T-helper 2 cell treated with Interferon-gamma antibody and Interleukin-4, amounts not matched to agents 100 ng/mL and 5 ng/mL, for 36 hours (primary cell): Measurements from ENCODE around the gene PPP2R2C. TPM values are rescaled to one million over a fixed set of nuclear protein-coding genes. Genes with fewer than 3 reads are reported as not detected.

ENCODE experiments used
- intact Hi-C: fragments of 100-400 bp; cut with micrococcal nuclease; formaldehyde crosslinking; loops from one replicate; pipeline ENCODE4 v1.15.1; 2023
- total RNA-seq: library from RNA; stranded (reverse); gene quantifications from 2 replicates; pipeline ENCODE4 v1.2.3, GENCODE V29; 2022

The PPP2R2C gene
- total RNA-seq, 1 donor from 2014 or later = not detected

DNA sequence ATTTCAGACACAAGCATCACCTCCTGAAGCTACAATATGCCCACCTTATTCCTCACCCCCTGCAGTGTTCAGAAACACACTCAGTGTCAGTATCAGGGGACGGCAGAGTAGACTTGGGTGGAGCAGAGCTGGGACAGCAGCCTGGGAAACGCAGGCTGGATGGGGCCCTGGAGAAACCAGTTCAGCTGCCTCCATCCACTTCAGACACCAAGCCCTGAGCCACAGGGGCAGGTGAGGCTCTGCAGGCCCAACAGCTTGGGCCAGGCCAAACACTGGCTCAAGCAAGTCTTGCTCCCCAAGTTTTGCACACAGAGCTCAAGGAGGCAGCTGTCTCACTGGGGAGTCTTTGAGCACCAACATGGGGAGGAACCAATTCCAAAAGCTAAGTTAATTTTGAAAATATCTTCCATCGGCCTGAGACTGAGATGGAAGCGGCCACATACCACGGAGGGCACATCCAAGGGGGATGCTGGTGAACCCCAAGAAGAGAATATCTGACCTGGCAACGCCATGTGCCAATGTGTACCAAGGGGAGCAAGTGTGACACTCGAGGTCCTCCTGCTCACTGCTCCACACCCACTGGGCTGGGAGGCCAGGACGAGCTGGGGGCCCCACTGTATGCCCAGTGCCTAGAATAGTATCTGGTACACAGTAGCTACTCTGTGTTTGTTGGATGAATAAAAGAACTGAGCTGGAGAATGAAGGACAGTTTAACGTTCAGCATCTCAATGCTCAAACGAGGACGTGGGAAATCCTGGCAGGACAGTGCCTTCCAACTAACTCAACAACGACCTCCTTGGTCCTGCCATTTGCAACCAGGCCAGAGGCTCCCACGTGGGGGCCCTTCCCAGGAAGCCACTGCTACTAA lies 45.6 kb downstream of the PPP2R2C start:
- intact Hi-C loops = no loop called here

DNA sequence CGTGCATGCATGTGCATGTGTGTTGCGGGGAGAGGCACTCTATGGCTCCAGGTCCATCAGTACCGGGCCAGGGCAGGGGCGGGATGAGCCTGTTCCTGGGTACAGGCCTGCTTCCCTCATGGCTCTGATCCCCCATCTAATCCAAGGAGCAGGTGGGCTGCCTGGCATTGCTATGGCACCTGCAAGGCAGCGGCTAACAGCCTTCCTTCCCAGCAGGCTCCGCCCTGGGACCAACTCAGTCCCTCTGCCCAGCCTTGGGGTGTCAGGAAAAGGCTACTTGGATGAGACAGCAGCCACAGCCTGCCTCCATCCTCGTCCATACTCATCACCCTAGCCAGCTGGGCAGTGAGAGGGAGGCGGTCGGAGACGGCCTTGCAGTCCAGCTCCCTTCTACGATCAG lies 46.5 kb downstream of the PPP2R2C start:
- intact Hi-C loops = no loop called here

DNA sequence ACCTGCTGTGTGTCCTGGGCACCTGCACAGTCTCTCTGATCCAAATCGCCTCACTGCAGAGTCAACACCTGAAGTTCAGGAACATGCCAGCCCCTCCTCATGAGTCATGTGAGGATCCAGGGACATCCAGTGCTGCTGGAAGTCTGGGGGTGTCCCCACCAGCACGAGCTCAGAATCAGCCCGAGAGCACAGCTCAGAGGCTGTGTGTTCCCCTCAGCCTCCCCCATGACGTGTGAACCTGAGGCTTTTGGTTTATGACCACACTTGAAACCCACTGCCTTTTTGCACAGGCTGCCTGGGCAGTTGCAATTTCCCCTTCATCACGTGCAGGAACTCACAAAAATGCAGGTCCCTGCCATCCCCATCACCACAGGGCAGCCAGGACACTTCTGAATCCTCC lies 47.1 kb downstream of the PPP2R2C start:
- intact Hi-C loops = no loop called here

DNA sequence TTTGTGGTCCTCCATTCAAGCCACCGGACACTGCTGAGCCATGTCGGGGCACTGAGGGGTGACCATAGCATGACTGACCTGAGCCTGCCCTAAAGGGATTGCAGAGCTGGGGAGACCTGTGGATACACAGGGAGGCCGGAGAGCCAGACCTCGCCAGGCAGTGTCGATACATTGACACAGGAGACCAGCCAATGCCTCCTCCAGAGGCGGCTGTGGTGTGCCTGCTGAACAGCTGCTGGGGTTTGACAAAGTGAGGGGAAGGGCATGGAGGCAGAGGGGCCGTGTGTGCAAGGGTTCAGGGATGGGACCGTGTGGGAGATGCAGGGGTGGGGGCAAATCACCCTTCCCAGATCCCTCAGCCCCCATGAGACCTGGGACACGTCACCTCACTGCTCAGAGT lies 48.0 kb downstream of the PPP2R2C start:
- intact Hi-C loops = no loop called here

DNA sequence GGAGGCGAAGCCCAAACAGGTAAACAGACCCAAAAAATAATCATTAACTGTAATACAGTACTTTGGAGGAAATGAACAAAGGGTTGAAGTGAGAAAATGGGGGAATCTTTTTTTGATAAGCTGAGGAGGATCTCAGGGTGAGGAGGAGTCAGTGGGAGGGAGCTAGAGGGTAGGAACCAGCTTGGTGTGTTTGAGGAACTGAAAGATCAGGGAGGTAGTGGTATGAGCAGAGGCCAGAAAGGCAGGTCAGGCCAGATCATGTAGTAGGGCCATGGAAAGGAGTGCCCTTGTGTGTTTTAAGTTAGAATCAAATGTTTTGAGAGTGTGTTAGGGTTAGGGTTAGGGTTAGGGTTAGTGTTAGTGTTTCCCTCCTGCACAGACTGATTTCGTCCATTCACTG lies 48.8 kb downstream of the PPP2R2C start:
- intact Hi-C loops = no loop called here

DNA sequence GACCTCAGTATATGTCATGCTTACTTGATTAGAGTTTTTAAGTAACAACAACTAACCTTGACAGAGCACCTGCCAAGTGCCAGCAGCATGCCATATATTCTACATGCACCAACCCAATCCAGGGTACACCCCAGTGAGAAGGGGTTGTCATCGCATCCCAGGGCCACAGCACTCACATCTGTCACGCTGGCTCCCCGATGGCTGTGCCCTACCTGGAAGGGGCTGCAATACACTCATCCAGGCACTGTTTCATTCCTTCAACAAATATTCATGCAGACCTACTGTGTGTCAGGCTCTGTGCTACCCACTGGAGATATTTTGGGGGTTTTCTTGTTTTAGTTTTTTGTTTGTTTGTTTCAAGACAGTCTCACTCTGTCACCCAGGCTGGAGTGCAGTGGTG lies 49.5 kb downstream of the PPP2R2C start:
- intact Hi-C loops = no loop called here

DNA sequence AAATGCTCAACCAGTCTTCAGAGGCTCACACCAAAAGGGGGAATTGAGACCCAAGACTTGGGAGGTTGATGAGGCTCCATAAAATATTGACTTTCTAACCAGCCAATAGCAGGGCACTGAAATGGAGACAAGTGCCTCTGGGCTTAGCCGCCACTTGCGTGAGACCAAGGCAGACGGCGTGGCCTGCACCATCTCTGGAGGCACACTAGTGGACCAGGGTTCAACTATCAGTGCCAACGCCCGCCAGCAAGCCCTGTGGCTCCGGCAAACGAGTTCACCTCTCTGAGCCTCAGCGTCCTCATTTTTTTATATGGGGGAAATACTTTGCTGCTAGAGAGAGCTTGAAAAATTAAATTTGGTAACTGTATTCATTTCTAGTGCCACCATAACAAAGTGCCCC lies 50.3 kb downstream of the PPP2R2C start:
- intact Hi-C loops = no loop called here

DNA sequence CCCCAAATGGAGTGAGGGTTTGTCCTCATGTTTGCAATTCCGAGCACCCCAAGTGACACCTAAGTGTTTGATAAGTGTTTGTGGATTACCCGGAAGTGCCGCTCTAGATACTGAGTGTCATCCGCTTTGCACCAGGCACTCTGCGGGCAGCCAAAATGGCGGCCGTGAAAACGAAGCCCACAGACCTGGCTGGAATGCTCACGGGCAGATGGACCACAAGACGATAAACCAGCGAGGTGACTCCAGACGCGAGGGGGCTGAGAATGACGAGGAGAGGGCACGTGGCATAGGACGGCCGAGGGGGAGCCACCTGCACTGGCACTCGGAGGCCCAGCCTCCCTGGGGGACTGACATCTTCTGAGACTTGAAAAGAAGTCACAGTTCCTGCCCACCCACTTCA lies 51.0 kb downstream of the PPP2R2C start:
- intact Hi-C loops = no loop called here

DNA sequence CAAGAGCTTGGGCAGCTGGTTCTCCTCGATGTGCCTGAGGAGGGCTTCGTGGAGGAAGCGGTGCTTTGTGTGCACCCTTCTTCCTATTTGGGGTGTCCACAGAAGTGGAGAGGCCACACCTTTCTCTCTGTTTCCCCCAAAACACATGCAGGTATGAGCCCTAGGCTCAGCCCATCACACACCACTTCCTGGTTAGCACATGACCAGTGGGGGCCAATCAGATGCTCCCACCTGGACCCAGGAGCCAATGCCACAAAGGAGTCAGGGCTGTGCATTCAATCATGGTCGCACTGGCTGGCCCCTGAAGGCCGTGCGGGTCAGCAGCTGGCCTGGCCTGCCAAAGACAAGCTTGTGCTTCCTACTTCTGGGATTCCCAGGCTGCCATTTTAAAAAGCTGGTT lies 51.4 kb downstream of the PPP2R2C start:
- intact Hi-C loops = no loop called here

DNA sequence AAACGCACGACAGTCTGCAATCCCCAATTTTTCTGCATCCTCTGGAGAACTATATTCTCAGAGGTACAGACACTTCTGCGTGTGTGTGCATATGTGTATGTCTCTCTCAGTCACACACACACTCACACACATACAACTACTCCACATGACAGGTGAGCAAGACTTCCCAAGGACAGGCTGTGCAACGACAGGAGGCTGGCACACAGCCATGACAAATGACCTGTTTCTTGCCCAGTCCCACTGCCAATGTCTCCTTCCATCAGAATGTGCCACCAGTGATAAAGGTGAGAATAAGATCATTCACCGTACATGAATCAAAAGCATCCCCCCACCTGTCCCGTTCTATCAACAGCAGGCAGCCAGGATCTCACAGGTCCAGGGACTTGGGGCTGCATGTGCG lies 52.4 kb downstream of the PPP2R2C start:
- intact Hi-C loops = no loop called here

DNA sequence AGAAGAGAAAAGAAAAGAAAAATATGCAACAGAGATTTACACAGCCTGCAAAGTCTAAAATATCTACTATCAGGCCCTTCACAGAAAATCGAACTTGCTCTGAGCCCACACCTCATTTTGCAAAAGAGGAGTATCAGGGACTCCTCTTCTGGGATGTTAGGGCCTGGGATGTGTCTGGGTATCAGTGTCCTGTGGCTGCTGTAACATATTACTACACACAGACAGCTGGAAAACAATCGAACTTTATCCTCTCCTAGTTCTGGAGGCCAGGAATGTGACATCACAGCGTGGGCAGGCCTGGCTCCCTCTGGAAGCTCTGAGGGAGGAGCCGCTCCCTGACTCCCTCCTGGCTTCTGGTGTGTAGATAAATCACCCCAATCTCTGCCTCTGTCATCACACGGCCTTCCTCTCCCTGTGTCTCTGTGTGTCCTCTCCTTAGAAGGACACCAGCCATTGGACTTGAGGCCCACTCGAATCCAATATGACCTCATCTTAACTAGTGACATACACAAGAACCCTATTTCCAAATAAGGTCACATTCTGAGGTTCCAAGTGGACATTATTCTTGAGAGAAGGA lies 52.9 kb downstream of the PPP2R2C start:
- intact Hi-C loops = no loop called here

DNA sequence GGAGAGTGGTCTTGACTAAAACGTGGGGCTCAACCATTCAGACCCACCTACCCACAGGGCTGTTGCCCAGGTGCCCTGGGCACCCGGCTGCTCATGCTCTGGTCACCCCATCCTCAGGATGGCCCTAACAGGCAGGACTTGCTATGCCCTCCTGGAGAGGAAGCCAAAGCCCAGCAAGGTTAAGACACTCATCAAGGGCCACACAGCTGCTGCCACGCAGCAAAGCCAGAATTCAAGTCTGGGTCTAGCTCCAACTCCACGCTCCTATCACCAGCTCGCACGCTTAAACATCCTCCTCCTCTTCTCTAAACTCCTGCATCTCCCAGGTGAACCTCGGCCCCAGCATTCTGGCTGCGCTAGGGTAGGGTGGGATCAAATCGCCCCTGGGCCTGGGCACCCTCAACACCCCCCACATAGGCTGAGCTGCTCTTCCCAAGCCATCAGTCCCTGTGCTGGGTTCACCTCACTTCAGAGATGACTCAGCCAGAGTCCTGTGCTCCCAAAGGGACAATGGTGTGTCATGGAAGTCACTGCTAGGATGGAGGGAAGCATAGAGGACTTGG lies 54.1 kb downstream of the PPP2R2C start:
- intact Hi-C loops = no loop called here

DNA sequence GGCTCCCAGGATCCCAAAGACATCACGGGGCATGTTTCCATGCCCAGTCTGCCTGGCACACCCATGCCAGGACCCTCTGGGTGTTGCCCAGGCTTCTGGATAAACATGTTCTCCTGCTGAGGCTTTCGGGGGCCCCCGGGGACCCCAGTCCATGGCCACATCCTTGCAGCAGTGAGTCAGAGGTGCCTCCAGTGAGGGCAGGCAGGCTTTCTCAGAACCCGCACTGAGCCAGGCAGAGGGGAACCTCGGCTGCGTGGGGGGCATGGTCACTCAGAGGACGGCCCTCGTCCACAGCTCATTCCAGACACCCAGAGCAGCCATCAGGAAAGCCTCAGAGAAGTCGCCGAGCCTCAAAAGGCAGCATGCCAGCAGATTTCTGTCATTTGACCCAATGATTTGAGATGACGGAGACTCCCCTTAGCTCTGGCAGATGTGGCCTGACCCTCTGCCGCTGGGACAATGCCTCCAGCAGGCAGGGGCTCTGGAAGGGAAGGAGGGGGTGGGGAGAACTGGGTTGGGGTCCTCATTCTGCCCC lies 54.8 kb downstream of the PPP2R2C start:
- intact Hi-C loops = no loop called here

DNA sequence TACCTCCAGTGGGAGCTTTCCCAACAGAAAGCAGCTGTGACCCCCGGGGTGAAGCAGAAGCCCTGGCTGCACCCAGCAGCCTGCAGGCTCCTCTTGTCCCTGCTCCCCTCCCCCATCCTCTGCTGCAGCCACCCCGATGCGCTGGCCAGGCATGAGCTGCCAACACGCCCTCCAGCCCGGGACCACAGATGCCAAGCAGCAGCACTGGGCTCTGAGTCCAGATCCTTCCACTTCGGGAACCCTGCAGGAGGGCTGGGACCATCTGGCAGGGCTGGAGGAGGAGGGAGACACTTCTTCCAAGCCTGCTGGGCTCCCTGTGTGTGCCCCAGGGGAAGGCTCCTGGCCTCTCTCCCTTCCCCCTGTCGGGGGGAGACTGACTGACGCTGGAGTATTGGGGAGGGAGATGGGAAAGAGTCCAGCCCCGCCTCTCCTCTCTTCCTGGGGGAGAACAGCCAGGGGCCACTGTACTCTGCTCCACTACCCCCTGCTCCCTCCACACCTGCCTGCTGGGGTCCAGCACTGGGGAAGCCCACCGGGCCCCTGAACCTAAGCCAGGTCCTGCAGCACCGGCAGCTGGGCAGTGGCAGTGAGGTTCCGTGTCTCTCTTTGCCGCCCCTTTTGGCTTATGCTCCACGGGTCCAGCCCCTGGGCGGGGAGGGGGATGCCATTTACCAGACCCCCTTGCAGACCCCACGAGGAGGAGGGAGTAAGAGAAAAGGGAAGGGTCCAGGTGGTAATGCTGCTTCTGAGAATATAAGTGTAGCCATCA lies 55.7 kb downstream of the PPP2R2C start:
- intact Hi-C loops = no loop called here

DNA sequence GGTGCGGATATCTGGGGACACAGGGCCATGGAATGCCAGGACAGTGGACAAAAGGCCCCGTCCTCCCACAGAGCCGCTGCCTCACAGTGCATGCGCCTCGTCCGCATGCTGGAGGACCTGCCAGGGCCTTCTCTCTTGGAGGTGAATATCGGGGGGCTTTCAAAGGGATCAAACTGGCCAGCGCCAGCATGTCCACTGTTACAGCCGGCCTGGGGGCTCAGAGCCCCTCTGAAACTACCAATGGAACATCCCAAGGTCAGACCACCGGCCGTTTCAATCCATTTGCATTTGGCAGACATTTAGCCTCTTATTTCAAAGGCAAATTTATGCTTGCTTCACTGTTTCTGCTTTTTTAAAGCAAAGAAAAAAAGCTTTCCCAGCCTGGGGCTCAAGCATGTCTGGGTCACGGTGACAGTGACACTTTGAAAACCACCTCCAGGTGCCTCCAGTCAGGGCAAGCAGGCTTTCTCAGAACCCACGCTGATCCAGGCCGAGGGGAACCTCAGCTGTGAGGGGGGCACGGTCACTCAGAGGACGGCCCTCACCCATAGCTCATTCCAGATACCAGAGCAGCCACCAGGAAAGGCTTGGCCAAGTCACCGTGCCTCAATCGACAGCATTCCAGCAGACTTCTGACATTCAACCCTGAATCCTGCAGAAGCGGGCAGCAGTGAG lies 57.2 kb downstream of the PPP2R2C start:
- intact Hi-C loops = no loop called here

DNA sequence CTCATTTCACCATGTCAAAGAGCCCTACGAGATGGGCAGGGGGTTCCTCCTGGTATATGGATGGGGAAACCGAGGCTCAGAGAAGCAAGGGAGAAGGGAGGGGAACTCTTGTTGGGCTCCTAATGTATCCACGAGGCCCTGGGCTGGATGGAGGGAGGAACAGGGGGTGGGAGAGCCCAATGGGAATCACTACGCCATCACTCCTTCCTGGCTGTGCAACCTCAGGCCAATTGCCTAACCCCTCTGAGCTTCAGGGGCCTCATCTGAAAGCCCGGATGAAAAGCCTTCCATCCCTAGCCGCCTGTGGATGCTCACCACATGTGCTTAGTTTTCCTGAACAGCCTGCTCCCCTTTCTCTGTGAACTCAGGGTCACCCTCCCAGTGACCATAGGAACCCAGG lies 57.8 kb downstream of the PPP2R2C start:
- intact Hi-C loops = no loop called here

DNA sequence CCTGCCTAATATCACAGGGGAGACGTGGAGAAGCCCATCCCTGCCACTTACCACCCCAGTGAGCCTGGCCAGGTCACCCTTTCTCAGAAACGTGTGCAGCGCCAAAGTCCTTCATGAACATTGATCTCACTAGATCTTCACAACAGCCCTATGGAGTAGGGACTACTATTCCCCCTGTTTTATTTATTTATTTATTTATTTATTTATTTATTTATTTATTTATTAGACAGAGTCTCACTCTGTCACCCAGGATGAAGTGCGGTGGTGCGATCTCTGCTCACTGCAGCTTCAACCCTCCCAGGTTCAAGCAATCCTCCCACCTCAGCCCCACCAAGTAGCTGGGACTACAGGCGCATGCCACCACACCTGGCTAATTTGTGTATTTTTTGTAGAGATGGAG lies 61.8 kb downstream of the PPP2R2C start:
- intact Hi-C loops = no loop called here

DNA sequence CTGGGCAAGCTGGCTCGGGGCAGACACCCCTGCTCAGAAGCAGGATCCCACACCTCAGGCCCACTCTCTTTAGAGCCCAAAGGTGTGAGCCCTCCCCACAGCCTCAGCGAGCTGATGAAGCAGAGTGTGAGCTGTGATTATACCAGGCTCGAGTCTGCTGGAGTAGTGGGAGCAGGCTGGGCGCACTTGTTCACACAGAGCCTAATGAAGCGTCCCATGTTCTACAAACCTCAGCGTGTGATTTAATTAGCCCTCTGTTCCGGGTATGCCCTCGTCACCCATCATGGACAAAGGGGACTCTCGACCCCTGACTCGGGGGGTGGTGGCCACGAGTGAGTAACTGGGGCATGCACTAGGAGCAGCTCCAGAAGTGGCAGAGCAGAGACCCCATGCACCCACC lies 62.3 kb downstream of the PPP2R2C start:
- intact Hi-C loops = no loop called here

DNA sequence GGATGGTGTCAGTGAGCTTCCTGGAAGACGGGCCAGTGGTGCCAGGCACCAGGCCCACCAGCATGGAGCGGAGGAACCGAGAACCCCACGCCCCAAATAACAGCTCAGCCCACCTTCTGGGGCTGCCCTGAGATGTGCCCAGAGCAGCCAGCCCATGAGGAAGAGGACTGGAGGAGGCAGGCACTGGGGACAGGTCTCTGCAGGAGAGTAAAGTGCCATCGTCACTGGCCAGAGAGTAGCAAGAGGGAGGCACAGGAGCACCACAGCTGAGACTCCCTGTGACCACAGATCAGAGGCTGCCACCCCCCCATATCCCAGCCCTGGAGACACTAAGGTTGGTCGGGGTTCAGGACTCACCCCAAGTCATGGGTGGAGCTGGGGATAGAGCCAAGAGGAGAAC lies 63.0 kb downstream of the PPP2R2C start:
- intact Hi-C loops = no loop called here

DNA sequence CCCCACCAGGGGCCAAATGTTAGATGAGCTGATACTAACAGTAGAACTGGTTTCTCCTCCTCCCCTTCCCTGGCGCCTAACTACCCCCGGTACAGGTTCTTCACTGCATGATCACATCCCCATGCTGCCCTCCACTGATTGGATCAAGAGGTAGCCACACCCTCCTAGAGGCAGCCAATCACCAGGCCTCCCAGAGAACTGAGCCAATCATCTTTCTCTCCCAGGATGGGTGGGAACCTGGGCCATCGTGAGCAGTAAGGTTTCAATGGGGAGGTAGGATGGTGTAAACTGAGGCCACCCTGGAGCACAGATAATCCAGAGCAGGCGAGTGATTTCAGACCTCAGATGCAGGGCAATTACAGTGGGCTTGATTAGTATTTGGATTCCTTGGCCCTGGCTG lies 64.2 kb downstream of the PPP2R2C start:
- intact Hi-C loops = no loop called here

DNA sequence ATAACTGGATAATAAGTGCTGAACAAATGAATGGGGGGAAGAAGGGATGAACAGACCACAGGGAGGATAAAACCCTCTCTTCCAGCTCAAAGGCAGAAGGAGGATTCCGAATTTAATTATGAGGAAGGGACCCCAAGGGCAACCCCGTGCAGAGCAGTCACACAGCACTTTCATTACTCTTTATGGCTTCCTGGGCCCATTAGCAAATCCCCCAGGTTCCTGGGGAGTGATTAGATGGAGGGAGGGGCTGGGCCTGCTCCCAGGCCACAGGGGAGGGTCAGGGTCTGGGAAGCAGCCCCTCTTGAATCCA lies 67.1 kb downstream of the PPP2R2C start:
- intact Hi-C loops = no loop called here
